Measurements from ENCODE around the gene PDZD4.
A peak's percentile ranks its signal among the peaks of the same experiment; 100 is the strongest.

Gene PDZD4

GRCh38 chrX:153769865-153770600, 60.3 kb downstream of the PDZD4 start:
- no peak for DNase-seq

- DNase-seq = no peak
Observed at GRCh38 chrX:153769158-153769864, 61.0 kb downstream of the PDZD4 start.

GRCh38 chrX:153768311-153769157, 61.8 kb downstream of the PDZD4 start:
- DNase-seq = no peak

- DNase-seq = no peak
Observed at GRCh38 chrX:153767674-153768055, 62.7 kb downstream of the PDZD4 start.

GRCh38 chrX:153766871-153767673, 63.3 kb downstream of the PDZD4 start:
- no peak for DNase-seq

- peak; percentile 79 for DNase-seq
Observed at GRCh38 chrX:153766098-153766817, 64.1 kb downstream of the PDZD4 start.

GRCh38 chrX:153765138-153766079, 64.9 kb downstream of the PDZD4 start:
- DNase-seq = no peak

- no peak for DNase-seq
Observed at GRCh38 chrX:153764786-153765137, 65.6 kb downstream of the PDZD4 start.

- DNase-seq = peak; percentile 60
Observed at GRCh38 chrX:153763989-153764755, 66.2 kb downstream of the PDZD4 start, which contains the start of gene PLXNB3. PLXNB3 (plus strand) TSS chrX:153764249; CDS start chrX:153765536, 1,287 bp downstream.

- DNase-seq = no peak
Observed at GRCh38 chrX:153763298-153763932, 66.9 kb downstream of the PDZD4 start.

- DNase-seq = no peak
Observed at GRCh38 chrX:153762626-153763173, 67.6 kb downstream of the PDZD4 start.

GRCh38 chrX:153761863-153762262, 68.5 kb downstream of the PDZD4 start:
- DNase-seq = no peak

- no peak for DNase-seq
Observed at GRCh38 chrX:153755136-153755535, 75.2 kb downstream of the PDZD4 start.
